HT-29 (cell line): ENCODE results near the gene TMEM63B. TPM values are rescaled to one million over a fixed set of nuclear protein-coding genes. Genes with fewer than 3 reads are reported as not detected.
A peak's percentile ranks its signal among the peaks of the same experiment; 100 is the strongest.
"Not testable (repeated sequence)": the region's sequence is repeated elsewhere in the genome, so short reads cannot be mapped to it uniquely, and the experiment has no call there.

ENCODE experiments used
- DNase-seq: peaks from one replicate; pipeline ENCODE4 v3.0.0-alpha.2; 2015; ENCODE audit warnings: low spot score
- total RNA-seq: library from RNA; depleted of rRNA; stranded (reverse); fragments of >200 nt; shearing (Covaris generic); gene quantifications from 2 replicates; pipeline ENCODE4 v1.2.3, GENCODE V29; 2014

TMEM63B gene
- total RNA-seq, 1 experiment from 2014 or later: 23.9 TPM

DNA sequence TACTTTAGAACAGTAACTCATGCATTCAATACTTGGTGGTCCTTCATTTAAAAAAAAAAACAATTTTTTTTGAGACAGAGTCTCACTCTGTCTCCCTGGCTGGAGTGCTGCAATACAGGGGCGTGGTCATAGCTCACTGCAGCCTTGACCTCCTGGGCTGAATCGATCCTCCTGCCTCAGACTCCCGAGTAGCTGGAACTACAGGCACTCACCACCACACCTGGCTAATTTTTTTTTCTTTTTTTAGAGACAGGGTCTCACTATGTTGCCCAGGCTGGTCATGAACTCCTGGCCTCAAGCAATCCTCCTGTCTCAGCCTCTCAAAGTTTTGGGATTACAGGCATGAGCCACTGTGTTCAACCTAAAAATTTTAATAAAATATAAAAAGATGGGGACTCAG lies 17.2 kb downstream of the TMEM63B start:
- DNase-seq: not testable (repeated sequence)

DNA sequence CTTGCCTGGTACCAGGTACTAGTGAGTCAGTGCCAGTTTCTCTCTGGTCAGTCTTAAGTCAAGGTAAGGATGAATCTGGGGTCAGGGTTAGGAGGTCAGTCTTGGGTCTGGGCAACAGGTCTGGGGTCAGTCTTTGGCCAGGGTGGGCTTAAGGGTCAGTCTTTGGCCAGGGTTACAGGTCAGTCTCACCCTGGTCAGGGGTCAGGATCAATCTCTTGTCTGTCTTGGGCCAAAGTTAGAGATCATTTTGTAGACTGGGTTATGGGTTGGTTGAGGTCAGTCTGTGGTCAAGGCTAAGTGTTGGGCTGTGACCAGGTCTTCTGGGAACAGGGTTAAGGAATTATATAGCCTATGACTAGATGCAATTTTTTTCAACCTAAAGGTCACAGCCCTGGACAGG lies 18.5 kb downstream of the TMEM63B start:
- no peak for DNase-seq

- no peak for DNase-seq
Observed at GRCh38 chr6:44146685-44147084, 19.3 kb downstream of the TMEM63B start.

DNA sequence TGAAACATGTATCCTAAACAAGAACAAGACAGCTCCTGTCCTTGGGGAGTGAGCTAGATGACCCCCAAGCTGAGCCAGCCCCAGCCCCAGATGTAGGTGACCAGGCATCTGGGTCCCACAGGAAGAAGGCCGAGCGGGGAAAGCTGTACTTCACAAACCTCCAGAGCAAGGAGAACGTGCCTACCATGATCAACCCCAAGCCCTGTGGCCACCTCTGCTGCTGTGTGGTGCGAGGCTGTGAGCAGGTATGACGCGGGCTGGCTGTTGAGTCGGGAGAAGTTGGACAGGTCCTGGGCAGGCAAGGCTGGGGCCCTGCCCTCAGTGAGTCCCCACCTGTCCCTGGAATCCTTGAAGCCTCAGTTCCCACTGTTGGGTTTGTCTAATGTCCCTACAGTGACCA lies 19.9 kb downstream of the TMEM63B start:
- DNase-seq: no peak

DNA sequence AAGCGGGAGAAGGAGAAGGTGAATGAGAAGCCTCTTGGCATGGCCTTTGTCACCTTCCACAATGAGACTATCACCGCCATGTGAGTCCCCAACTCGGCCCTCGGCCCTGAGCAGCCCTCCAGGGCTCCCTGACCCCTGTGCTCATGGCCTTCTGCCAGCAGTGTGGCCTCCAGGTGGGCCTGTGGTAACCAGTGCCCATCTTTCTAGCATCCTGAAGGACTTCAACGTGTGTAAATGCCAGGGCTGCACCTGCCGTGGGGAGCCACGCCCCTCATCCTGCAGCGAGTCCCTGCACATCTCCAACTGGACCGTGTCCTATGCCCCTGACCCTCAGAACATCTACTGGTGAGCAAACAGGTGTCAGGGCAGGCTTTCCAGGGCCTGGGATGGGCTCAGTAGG lies 21.0 kb downstream of the TMEM63B start:
- no peak for DNase-seq

- DNase-seq: no peak
Observed at GRCh38 chr6:44149369-44150012, 22.1 kb downstream of the TMEM63B start.

- DNase-seq: no peak
Observed at GRCh38 chr6:44150317-44150917, 23.1 kb downstream of the TMEM63B start.

GRCh38 chr6:44151348-44152108 lies 24.2 kb downstream of the TMEM63B start:
- peak; percentile 77 for DNase-seq

DNA sequence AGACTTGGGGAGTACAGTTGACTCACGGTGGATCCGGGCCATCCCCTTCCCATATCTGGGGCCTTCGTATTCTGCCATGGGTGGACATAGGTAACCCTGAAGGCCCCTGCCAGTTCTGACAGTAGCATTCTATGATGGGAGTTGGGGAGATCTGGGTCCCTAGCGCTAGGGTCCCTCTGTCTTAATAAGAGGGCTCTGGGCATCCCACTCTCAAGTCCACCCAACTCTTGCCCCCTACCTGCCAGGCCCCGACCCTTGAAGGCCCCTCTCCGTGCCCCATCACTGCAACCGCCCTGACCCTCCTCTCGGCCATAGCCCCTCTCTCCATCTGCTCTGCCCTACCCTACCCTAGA lies 24.7 kb downstream of the TMEM63B start:
- DNase-seq: no peak

GRCh38 chr6:44152533-44152932 lies 25.2 kb downstream of the TMEM63B start:
- DNase-seq: no peak

- no peak for DNase-seq
Observed at GRCh38 chr6:44154067-44154466, 26.7 kb downstream of the TMEM63B start.

DNA sequence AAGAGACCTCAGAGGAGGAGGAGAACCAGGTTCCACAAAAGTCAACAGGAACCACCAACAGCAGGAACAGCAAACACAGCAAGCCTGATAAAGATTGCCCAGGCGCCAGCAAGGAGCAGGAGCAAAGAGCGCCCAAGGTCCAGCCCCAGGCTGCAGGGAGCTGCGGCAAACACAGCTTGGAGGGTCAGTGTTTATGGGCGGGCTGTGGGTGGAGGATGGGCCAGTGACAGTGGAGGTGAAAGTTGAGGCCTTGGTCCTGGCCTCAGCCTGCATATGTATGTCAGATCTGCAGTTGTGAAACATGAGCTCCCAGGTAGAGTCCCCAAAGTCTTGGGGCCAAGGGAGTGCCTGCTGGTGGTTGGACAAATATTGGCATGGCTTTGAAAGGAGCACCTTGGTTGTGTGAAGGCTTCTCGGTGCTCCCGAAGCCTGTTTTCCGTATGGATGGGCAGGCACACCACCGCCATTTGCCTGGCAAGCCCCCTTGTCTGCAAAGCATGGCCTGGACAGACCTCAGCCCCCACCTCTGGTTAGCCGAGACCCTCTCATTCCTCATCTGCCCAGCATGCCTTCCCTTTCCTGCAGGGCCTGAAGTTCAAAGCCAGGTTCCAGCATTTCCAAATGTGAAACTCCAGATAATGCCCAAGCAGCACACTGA lies 29.3 kb downstream of the TMEM63B start:
- DNase-seq: no peak

GRCh38 chr6:44157152-44157521 lies 29.8 kb downstream of the TMEM63B start:
- DNase-seq: no peak

GRCh38 chr6:44158770-44159228 lies 31.4 kb downstream of the TMEM63B start, which contains the start of gene CAPN11:
Gene CAPN11 (plus strand): TSS chr6:44158820. CDS start chr6:44158849, 29 bp downstream.
- no peak for DNase-seq

- no peak for DNase-seq
Observed at GRCh38 chr6:44161997-44162338, 34.6 kb downstream of the TMEM63B start.

GRCh38 chr6:44162876-44163625 lies 35.7 kb downstream of the TMEM63B start:
- DNase-seq: no peak

DNA sequence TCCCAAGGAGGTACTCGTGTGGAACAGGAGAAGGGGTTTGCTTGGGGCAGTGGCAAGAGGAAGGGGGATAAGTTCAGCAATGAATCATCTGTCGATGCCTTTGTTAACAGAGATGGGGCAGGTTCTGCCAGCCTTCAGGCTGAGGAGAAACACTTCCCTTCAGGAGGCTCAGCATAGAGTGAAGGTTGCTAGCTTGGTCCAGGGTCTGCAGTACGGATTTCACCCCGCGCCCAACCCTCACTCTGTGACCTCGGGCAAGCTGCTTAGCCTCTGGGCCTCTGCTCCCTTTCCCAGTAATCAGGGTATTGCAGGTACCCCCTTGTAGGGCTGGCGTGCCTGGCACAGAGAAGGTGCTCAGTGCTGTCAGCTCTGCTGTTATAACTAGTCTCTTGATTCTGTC lies 38.8 kb downstream of the TMEM63B start:
- DNase-seq: no peak

GRCh38 chr6:44166591-44167184 lies 39.3 kb downstream of the TMEM63B start:
- no peak for DNase-seq

- DNase-seq: no peak
Observed at GRCh38 chr6:44167567-44167966, 40.2 kb downstream of the TMEM63B start.

GRCh38 chr6:44169154-44169553 lies 41.8 kb downstream of the TMEM63B start:
- DNase-seq: no peak

- no peak for DNase-seq
Observed at GRCh38 chr6:44169886-44170570, 42.7 kb downstream of the TMEM63B start.
